NCI-H128 (cell line): ENCODE measurements around the gene KANSL1.
"Not testable (repeated sequence)": the region's sequence is repeated elsewhere in the genome, so short reads cannot be mapped to it uniquely, and the experiment has no call there.

Experiments
- DNase-seq: peaks from one replicate; lab custom pipeline; 2025; ENCODE audit not compliant: unreplicated experiment; lab: John Stamatoyannopoulos, UW

The KANSL1 gene

GRCh38 chr17:46026166-46027047, 166.8 kb downstream of the KANSL1 start:
- no peak for DNase-seq

- no peak for DNase-seq
Observed at GRCh38 chr17:46025510-46026165, 167.6 kb downstream of the KANSL1 start.

GRCh38 chr17:46025060-46025459, 168.2 kb downstream of the KANSL1 start:
- DNase-seq, result no peak

- DNase-seq, result no peak
Observed at GRCh38 chr17:46024590-46024989, 168.6 kb downstream of the KANSL1 start.

- no peak for DNase-seq
Observed at GRCh38 chr17:46023783-46024388, 169.3 kb downstream of the KANSL1 start.

GRCh38 chr17:46023366-46023765, 169.9 kb downstream of the KANSL1 start:
- DNase-seq, result not testable (repeated sequence)

- DNase-seq, result no peak
Observed at GRCh38 chr17:46020998-46021397, 172.2 kb downstream of the KANSL1 start.

GRCh38 chr17:46020023-46020761, 173.0 kb downstream of the KANSL1 start:
- DNase-seq, result no peak

- not testable (repeated sequence) for DNase-seq
Observed at GRCh38 chr17:46019408-46019925, 173.8 kb downstream of the KANSL1 start.

- no peak for DNase-seq
Observed at GRCh38 chr17:46013502-46014165, 179.6 kb downstream of the KANSL1 start.

- DNase-seq, result no peak
Observed at GRCh38 chr17:46013127-46013501, 180.1 kb downstream of the KANSL1 start.

GRCh38 chr17:46012506-46013079, 180.6 kb downstream of the KANSL1 start:
- DNase-seq, result no peak

GRCh38 chr17:46011711-46012505, 181.3 kb downstream of the KANSL1 start:
- no peak for DNase-seq

GRCh38 chr17:46010597-46011186, 182.5 kb downstream of the KANSL1 start:
- DNase-seq, result no peak

GRCh38 chr17:46009681-46010596, 183.3 kb downstream of the KANSL1 start:
- no peak for DNase-seq

GRCh38 chr17:46008591-46008990, 184.6 kb downstream of the KANSL1 start:
- DNase-seq, result no peak

- no peak for DNase-seq
Observed at GRCh38 chr17:46007461-46007965, 185.7 kb downstream of the KANSL1 start.

GRCh38 chr17:46006082-46006481, 187.1 kb downstream of the KANSL1 start:
- not testable (repeated sequence) for DNase-seq
